Activated CD4-positive, alpha-beta T cell treated with anti-CD3 and anti-CD28 coated beads, Interleukin-2, amount 50 U/mL, for 48 hours (primary cell): ENCODE results near the gene AGAP1.

Experiments used
- DNase-seq, 2 experiments: peaks; one replicate each; pipeline ENCODE4 v3.0.0-alpha.2; 2020

AGAP1 gene

GRCh38 chr2:236158969-236159777 is 665.3 kb downstream of the AGAP1 start:
- DNase-seq, result no peak

GRCh38 chr2:236159778-236160170 is 665.9 kb downstream of the AGAP1 start:
- no peak for DNase-seq

- DNase-seq, result no peak
Measured at GRCh38 chr2:236160366-236161081, 666.7 kb downstream of the AGAP1 start.

GRCh38 chr2:236161082-236161462 is 667.2 kb downstream of the AGAP1 start:
- no peak for DNase-seq

- DNase-seq, result no peak
Measured at GRCh38 chr2:236161531-236161930, 667.7 kb downstream of the AGAP1 start.

- no peak for DNase-seq
Measured at GRCh38 chr2:236162031-236162845, 668.4 kb downstream of the AGAP1 start.

GRCh38 chr2:236162882-236163470 is 669.1 kb downstream of the AGAP1 start:
- DNase-seq, result no peak

GRCh38 chr2:236163471-236164200 is 669.8 kb downstream of the AGAP1 start:
- DNase-seq, result no peak

GRCh38 chr2:236164201-236164924 is 670.5 kb downstream of the AGAP1 start:
- DNase-seq, result no peak

GRCh38 chr2:236164925-236165841 is 671.3 kb downstream of the AGAP1 start:
- no peak for DNase-seq

GRCh38 chr2:236165842-236166795 is 672.3 kb downstream of the AGAP1 start:
- no peak for DNase-seq

GRCh38 chr2:236166796-236167296 is 673.0 kb downstream of the AGAP1 start:
- DNase-seq, result no peak

- no peak for DNase-seq
Measured at GRCh38 chr2:236167297-236168109, 673.7 kb downstream of the AGAP1 start.

- no peak for DNase-seq
Measured at GRCh38 chr2:236168110-236169080, 674.6 kb downstream of the AGAP1 start, which contains the start of gene GBX2. Gene GBX2, minus strand, starts transcription at chr2:236168386. Its CDS starts 415 bp downstream, at chr2:236167971.

- DNase-seq, result no peak
Measured at GRCh38 chr2:236169151-236169721, 675.4 kb downstream of the AGAP1 start.
